ENCODE data around the gene DSTN. TPM values are rescaled to one million over a fixed set of nuclear protein-coding genes. Genes with fewer than 3 reads are reported as not detected.

The DSTN gene
- 878 TPM for total RNA-seq (ENCODE audit: insufficient read depth, low replicate concordance)

- peak; percentile 97 for DNase-seq (ENCODE audit: low spot score)
Measured at GRCh38 chr20:17569616-17570346, at the start of gene DSTN. DSTN (plus strand) TSS chr20:17570075; CDS start chr20:17570209, 134 bp downstream.

GRCh38 chr20:17520583-17520982 lies 49.3 kb upstream of the DSTN start:
- DNase-seq (ENCODE audit: low spot score): peak; percentile 42

GRCh38 chr20:17522528-17522927 lies 47.3 kb upstream of the DSTN start:
- DNase-seq (ENCODE audit: low spot score): no peak

- no peak for DNase-seq (ENCODE audit: low spot score)
Measured at GRCh38 chr20:17523326-17523725, 46.5 kb upstream of the DSTN start.

- no peak for DNase-seq (ENCODE audit: low spot score)
Measured at GRCh38 chr20:17524560-17524959, 45.3 kb upstream of the DSTN start.

GRCh38 chr20:17525132-17525531 lies 44.7 kb upstream of the DSTN start:
- no peak for DNase-seq (ENCODE audit: low spot score)

- no peak for DNase-seq (ENCODE audit: low spot score)
Measured at GRCh38 chr20:17525650-17526049, 44.2 kb upstream of the DSTN start.

- DNase-seq (ENCODE audit: low spot score): no peak
Measured at GRCh38 chr20:17529586-17529985, 40.3 kb upstream of the DSTN start.

GRCh38 chr20:17530153-17530552 lies 39.7 kb upstream of the DSTN start:
- no peak for DNase-seq (ENCODE audit: low spot score)

- peak; percentile 59 for DNase-seq (ENCODE audit: low spot score)
Measured at GRCh38 chr20:17530716-17531664, 38.9 kb upstream of the DSTN start, which contains the start of gene BFSP1. BFSP1 (minus strand) TSS chr20:17531379; CDS start chr20:17531329, 50 bp downstream.

GRCh38 chr20:17531665-17532025 lies 38.2 kb upstream of the DSTN start:
- no peak for DNase-seq (ENCODE audit: low spot score)

GRCh38 chr20:17533396-17533795 lies 36.5 kb upstream of the DSTN start:
- DNase-seq (ENCODE audit: low spot score): peak; percentile 75

GRCh38 chr20:17534077-17534476 lies 35.8 kb upstream of the DSTN start:
- no peak for DNase-seq (ENCODE audit: low spot score)

- DNase-seq (ENCODE audit: low spot score): peak; percentile 86
Measured at GRCh38 chr20:17536944-17537444, 32.9 kb upstream of the DSTN start.

- DNase-seq (ENCODE audit: low spot score): no peak
Measured at GRCh38 chr20:17537959-17538358, 31.9 kb upstream of the DSTN start.

- DNase-seq (ENCODE audit: low spot score): peak; percentile 29
Measured at GRCh38 chr20:17538517-17539170, 31.2 kb upstream of the DSTN start.

GRCh38 chr20:17541596-17541995 lies 28.3 kb upstream of the DSTN start:
- DNase-seq (ENCODE audit: low spot score): no peak

GRCh38 chr20:17541996-17542395 lies 27.9 kb upstream of the DSTN start:
- DNase-seq (ENCODE audit: low spot score): no peak

GRCh38 chr20:17542481-17542880 lies 27.4 kb upstream of the DSTN start:
- DNase-seq (ENCODE audit: low spot score): no peak

- DNase-seq (ENCODE audit: low spot score): peak; percentile 77
Measured at GRCh38 chr20:17542993-17543412, 26.9 kb upstream of the DSTN start.

GRCh38 chr20:17543531-17544131 lies 26.2 kb upstream of the DSTN start:
- peak; percentile 94 for DNase-seq (ENCODE audit: low spot score)
